GM12878 (cell line): ENCODE measurements around the gene ART4. TPM values are rescaled to one million over a fixed set of nuclear protein-coding genes. Genes with fewer than 3 reads are reported as not detected.

ENCODE experiments used
- ATAC-seq: fragments of 200-7000 bp; cut with Tn5 transposase; 3 replicates; pipeline ENCODE4 v1.9.1; 2020; ENCODE audit warnings: mild to moderate bottlenecking, moderate library complexity
- BruUV-seq: library from RNA; stranded (reverse); fragments of 400-500 nt; replicated peaks from 2 replicates; lab custom pipeline; 2021; lab: Mats Ljungman, UMichigan
- CTCF ChIA-PET: fragments of 300-600 bp; sonication (Branson Sonifier 250); formaldehyde crosslinking; extraction: SDS; loops from one replicate; lab custom pipeline; 2021; ENCODE audit warnings: inconsistent platforms; lab: Yijun Ruan, JAX
- POLR2A ChIA-PET: fragments of 350-600 bp; formaldehyde crosslinking; extraction: SDS; loops from one replicate; lab custom pipeline; 2021; ENCODE audit warnings: inconsistent platforms; lab: Charles Lee
- RAD21 ChIA-PET: fragments of 300-600 bp; sonication (Branson Sonifier 250); formaldehyde crosslinking; loops from one replicate; lab custom pipeline; 2023; ENCODE audit warnings: antibody characterized with exemption; ENCODE audit not compliant: unreplicated experiment; lab: Charles Lee
- SMC1A ChIA-PET: fragments of 300-600 bp; sonication (Branson Sonifier 250); formaldehyde crosslinking; loops from one replicate; lab custom pipeline; 2023; ENCODE audit not compliant: unreplicated experiment, uncharacterized antibody; lab: Charles Lee
- DNase-seq: peaks from one replicate; pipeline ENCODE4 v3.0.0-alpha.2; 2011; ENCODE audit warnings: low read depth, low spot score
- FAIRE-seq: peaks from 3 replicates; lab custom pipeline; 2011; peaks lifted over from hg19 to GRCh38; lab: Jason Lieb, UNC
- H2AFZ ChIP-seq: 2 replicates; pipeline ENCODE4 v1.6.0; 2011; ENCODE audit warnings: low read depth, low read length, control low read depth; ENCODE audit not compliant: control insufficient read depth
- H3K27ac ChIP-seq: 2 replicates; pipeline ENCODE4 v1.5.1; 2011; ENCODE audit warnings: control low read depth; ENCODE audit not compliant: control insufficient read depth, insufficient read depth
- H3K27me3 ChIP-seq, 2 experiments: replicated peaks in 1 of 2; 2 replicates each; pipeline versions ENCODE4 v1.6.0 to v1.6.1; 2011; ENCODE audit warnings: low read length in 1 of 2; ENCODE audit not compliant: control insufficient read depth in 2 of 2, insufficient read depth in 2 of 2
- H3K36me3 ChIP-seq, 2 experiments: 2 replicates each; pipeline ENCODE4 v1.5.1; 2011; ENCODE audit warnings: low read length in 1 of 2; ENCODE audit not compliant: control insufficient read depth in 2 of 2, insufficient read depth in 2 of 2
- H3K4me1 ChIP-seq: 2 replicates; pipeline ENCODE4 v1.6.1; 2011; ENCODE audit warnings: mild to moderate bottlenecking, low read length, moderate library complexity, mixed read lengths; ENCODE audit not compliant: control insufficient read depth, insufficient read depth
- H3K4me2 ChIP-seq: 2 replicates; pipeline ENCODE4 v1.6.0; 2011; ENCODE audit warnings: control low read depth; ENCODE audit not compliant: control insufficient read depth, insufficient read depth
- H3K4me3 ChIP-seq: fragments of 200-600 bp; sonication (generic); 2 replicates; pipeline ENCODE4 v1.5.1; 2016
- H3K79me2 ChIP-seq: 2 replicates; pipeline ENCODE4 v1.6.0; 2011; ENCODE audit warnings: low read length; ENCODE audit not compliant: control insufficient read depth, insufficient read depth
- H3K9ac ChIP-seq: 2 replicates; pipeline ENCODE4 v1.8.0; 2011; ENCODE audit warnings: low read length, control low read depth, mixed read lengths; ENCODE audit not compliant: control insufficient read depth, insufficient read depth
- H3K9me3 ChIP-seq: replicated peaks from 3 replicates; pipeline ENCODE4 v1.5.1; 2011; ENCODE audit warnings: mild to moderate bottlenecking, low read length; ENCODE audit not compliant: control insufficient read depth, insufficient read depth
- H4K20me1 ChIP-seq: 2 replicates; pipeline ENCODE4 v1.6.0; 2011; ENCODE audit not compliant: control insufficient read depth, insufficient read depth
- NRF1 ChIP-seq: conservative IDR thresholded peaks from 2 replicates; pipeline ENCODE4 v1.6.1; 2011; ENCODE audit warnings: mild to moderate bottlenecking, low read depth, low read length, improper control_type of control experiment
- ZNF687 ChIP-seq: fragments of 450-650 bp; IDR thresholded peaks from 2 replicates; pipeline ENCODE4 v1.6.1; 2017; ENCODE audit warnings: mild to moderate bottlenecking, moderate library complexity
- WGBS: methylation state at CpG from one replicate; pipeline ENCODE4 v1.1.6; 2016; ENCODE audit warnings: low lambda C conversion rate; ENCODE audit not compliant: insufficient replicate concordance, insufficient coverage; ENCODE audit errors: missing lambda C conversion rate; 5-methylcytosine and 5-hydroxymethylcytosine counted together
- in situ Hi-C: fragments of 300-500 bp; cut with MboI; formaldehyde crosslinking; loops from 9 replicates; pipeline ENCODE4 v1.14.3; 2018; ENCODE audit warnings: mixed read lengths
- intact Hi-C: fragments of 100-400 bp; cut with micrococcal nuclease; formaldehyde crosslinking; loops from one replicate; pipeline ENCODE4 v1.14.2; 2022; ENCODE audit not compliant: unreplicated experiment
- polyA plus RNA-seq, 11 experiments: library from polyadenylated mRNA; depleted of rRNA in 4 of 11; unstranded in 6 of 11; stranded (reverse) in 5 of 11; fragments of >200 nt; fragmentation: Nextera tagmentation in 4 of 11; fragmentation: Illumina TruSeq in 1 of 11; extraction: Ambion mirVana in 4 of 11; extraction: Trizol in 1 of 11; gene quantifications; 1 replicate in 1 of 11; 2 replicates in 10 of 11; pipeline versions ENCODE4 v1.2.1 to v1.2.3, GENCODE V29; 2011 to 2016; ENCODE audit warnings: inconsistent platforms in 2 of 11, missing spikeins in 2 of 11, low read depth in 1 of 11
- total RNA-seq, 4 experiments: library from RNA; depleted of rRNA in 3 of 4; stranded (reverse); fragments of >200 nt in 3 of 4; fragmentation: Illumina TruSeq in 1 of 4; extraction: Trizol in 1 of 4; gene quantifications; 2 replicates each; pipeline versions ENCODE4 v1.2.1 to v1.2.3, GENCODE V29; 2013 to 2021
- TF ChIP-seq, protein P1 (sequence below): IDR thresholded peaks from 2 replicates; pipeline ENCODE4 v1.6.1; 2012; ENCODE audit warnings: low read depth, low read length, improper control_type of control experiment

Gene ART4
- total and polyA plus RNA-seq, 10 of the 15 experiments (the other 5 are each of a cell fraction or from before 2014, with no cell fraction given): 0.02 TPM; not detected in 9

DNA sequence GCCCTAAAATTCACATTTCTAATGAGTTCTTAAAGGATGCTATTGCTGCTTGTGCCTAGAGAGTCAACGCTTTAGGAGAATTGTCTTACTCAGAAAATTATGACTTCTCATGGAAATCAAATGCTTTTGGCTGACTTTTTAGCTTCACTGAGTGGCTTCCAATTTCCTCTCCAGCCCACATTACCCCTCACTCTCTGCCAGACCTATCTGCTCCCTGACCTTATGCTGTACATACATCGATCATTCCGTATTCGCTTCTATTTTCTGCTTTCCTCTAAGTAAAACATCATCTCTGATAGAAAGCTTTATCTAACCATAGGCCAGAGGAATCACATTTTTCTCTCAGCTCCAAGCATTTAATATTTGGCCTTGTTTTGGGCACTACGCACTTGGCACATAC lies 16.8 kb downstream of the ART4 start:
- BruUV-seq: no TSS peak
- no peak overlapping the region for H3K27ac ChIP-seq
- no peaks in the 10 kb centered on the region for H3K4me1 ChIP-seq
- ChIA-PET POLR2A (no interaction called here), SMC1A (no interaction called here), CTCF (no interaction called here), RAD21 (interaction anchor here (1.1 kb wide), 1 partner anchor 23 kb away, joined by 4 read pairs; the partner anchor contains the start of genes C12orf60 and WBP11)
- H3K4me3 ChIP-seq: no peak overlapping the region
- no peak for FAIRE-seq
- no peak overlapping the region for H2AFZ ChIP-seq
- no peak overlapping the region for H3K9ac ChIP-seq
- H3K79me2 ChIP-seq: no peaks in the 10 kb centered on the region
- H3K36me3 ChIP-seq: no peaks in the 10 kb centered on the region
- intact Hi-C loops: no loop called here
- H4K20me1 ChIP-seq: no peaks in the 10 kb centered on the region
- no peak for ATAC-seq
- TF ChIP-seq, protein P1, sequence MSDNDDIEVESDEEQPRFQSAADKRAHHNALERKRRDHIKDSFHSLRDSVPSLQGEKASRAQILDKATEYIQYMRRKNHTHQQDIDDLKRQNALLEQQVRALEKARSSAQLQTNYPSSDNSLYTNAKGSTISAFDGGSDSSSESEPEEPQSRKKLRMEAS: no peak
- TF ChIP-seq ZNF687: no peak
- no peak for TF ChIP-seq NRF1
- WGBS: 95% methylated on average over 5 of the region's 5 CpGs
- no peak overlapping the region for H3K4me2 ChIP-seq
- H3K27me3 ChIP-seq: no peaks in the 10 kb centered on the region
- in situ Hi-C loops: no loop called here
- H3K9me3 ChIP-seq: no peaks in the 10 kb centered on the region; the same call in 2 of the 3 replicates
- no peak for DNase-seq
